ENCODE measurements around the gene MAP2K4.
"Not testable (repeated sequence)": the region's sequence is repeated elsewhere in the genome, so short reads cannot be mapped to it uniquely, and the experiment has no call there.

Gene MAP2K4

GRCh38 chr17:12020642-12021622, at the start of gene MAP2K4:
Gene MAP2K4, plus strand, starts transcription at chr17:12020877. Its CDS starts 10 bp downstream, at chr17:12020887.
- FAIRE-seq, result no peak

- not testable (repeated sequence) for FAIRE-seq
Measured at GRCh38 chr17:11972741-11973140, 47.9 kb upstream of the MAP2K4 start.

- no peak for FAIRE-seq
Measured at GRCh38 chr17:11979795-11980194, 40.9 kb upstream of the MAP2K4 start.

- FAIRE-seq, result no peak
Measured at GRCh38 chr17:11980813-11981212, 39.9 kb upstream of the MAP2K4 start.

- no peak for FAIRE-seq
Measured at GRCh38 chr17:11981862-11982261, 38.8 kb upstream of the MAP2K4 start.

GRCh38 chr17:11986179-11986941, 34.3 kb upstream of the MAP2K4 start:
- FAIRE-seq, result no peak

- no peak for FAIRE-seq
Measured at GRCh38 chr17:11986942-11987329, 33.7 kb upstream of the MAP2K4 start.

GRCh38 chr17:11990363-11990983, 30.2 kb upstream of the MAP2K4 start:
- FAIRE-seq, result no peak

GRCh38 chr17:11991461-11991860, 29.2 kb upstream of the MAP2K4 start:
- FAIRE-seq, result no peak

- FAIRE-seq, result no peak
Measured at GRCh38 chr17:11996722-11997146, 23.9 kb upstream of the MAP2K4 start.

- FAIRE-seq, result no peak
Measured at GRCh38 chr17:11997147-11997971, 23.3 kb upstream of the MAP2K4 start, which contains the start of gene ZNF18. Gene ZNF18, minus strand, starts transcription at chr17:11997475. Its CDS starts 4,646 bp downstream, at chr17:11992829.

GRCh38 chr17:11997972-11998233, 22.8 kb upstream of the MAP2K4 start:
- no peak for FAIRE-seq

GRCh38 chr17:11999696-12000095, 21.0 kb upstream of the MAP2K4 start:
- FAIRE-seq, result no peak

GRCh38 chr17:12007466-12007865, 13.2 kb upstream of the MAP2K4 start:
- no peak for FAIRE-seq

GRCh38 chr17:12021623-12022140, 1.0 kb downstream of the MAP2K4 start:
- no peak for FAIRE-seq

- FAIRE-seq, result no peak
Measured at GRCh38 chr17:12022310-12022709, 1.6 kb downstream of the MAP2K4 start.

- FAIRE-seq, result no peak
Measured at GRCh38 chr17:12024327-12024726, 3.6 kb downstream of the MAP2K4 start.

- FAIRE-seq, result no peak
Measured at GRCh38 chr17:12027658-12028057, 7.0 kb downstream of the MAP2K4 start.

- FAIRE-seq, result no peak
Measured at GRCh38 chr17:12028611-12029010, 7.9 kb downstream of the MAP2K4 start.

GRCh38 chr17:12034538-12034937, 13.9 kb downstream of the MAP2K4 start:
- FAIRE-seq, result no peak

- FAIRE-seq, result no peak
Measured at GRCh38 chr17:12035673-12036072, 15.0 kb downstream of the MAP2K4 start.

- no peak for FAIRE-seq
Measured at GRCh38 chr17:12037970-12038369, 17.3 kb downstream of the MAP2K4 start.
